Mammary microvascular endothelial cell (primary cell): Measurements from ENCODE around the gene SEMA6B. TPM values are rescaled to one million over a fixed set of nuclear protein-coding genes. Genes with fewer than 3 reads are reported as not detected.

Source experiments
- total RNA-seq: library from RNA; depleted of rRNA; stranded (reverse); fragments of >200 nt; gene quantifications from 2 replicates; pipeline ENCODE4 v1.2.3, GENCODE V29; 2015

SEMA6B gene
- total RNA-seq, result 176 and 187 TPM in 2 replicates

GRCh38 chr19:4559569-4559968, at the start of gene SEMA6B:
Gene SEMA6B (minus strand): TSS chr19:4559684. CDS start chr19:4558457, 1,227 bp downstream.

GRCh38 chr19:4539693-4540581, 19.5 kb downstream of the SEMA6B start, which contains the start of gene LRG1:
Gene LRG1 (minus strand): TSS chr19:4540036. CDS start chr19:4540013, 23 bp downstream.

DNA sequence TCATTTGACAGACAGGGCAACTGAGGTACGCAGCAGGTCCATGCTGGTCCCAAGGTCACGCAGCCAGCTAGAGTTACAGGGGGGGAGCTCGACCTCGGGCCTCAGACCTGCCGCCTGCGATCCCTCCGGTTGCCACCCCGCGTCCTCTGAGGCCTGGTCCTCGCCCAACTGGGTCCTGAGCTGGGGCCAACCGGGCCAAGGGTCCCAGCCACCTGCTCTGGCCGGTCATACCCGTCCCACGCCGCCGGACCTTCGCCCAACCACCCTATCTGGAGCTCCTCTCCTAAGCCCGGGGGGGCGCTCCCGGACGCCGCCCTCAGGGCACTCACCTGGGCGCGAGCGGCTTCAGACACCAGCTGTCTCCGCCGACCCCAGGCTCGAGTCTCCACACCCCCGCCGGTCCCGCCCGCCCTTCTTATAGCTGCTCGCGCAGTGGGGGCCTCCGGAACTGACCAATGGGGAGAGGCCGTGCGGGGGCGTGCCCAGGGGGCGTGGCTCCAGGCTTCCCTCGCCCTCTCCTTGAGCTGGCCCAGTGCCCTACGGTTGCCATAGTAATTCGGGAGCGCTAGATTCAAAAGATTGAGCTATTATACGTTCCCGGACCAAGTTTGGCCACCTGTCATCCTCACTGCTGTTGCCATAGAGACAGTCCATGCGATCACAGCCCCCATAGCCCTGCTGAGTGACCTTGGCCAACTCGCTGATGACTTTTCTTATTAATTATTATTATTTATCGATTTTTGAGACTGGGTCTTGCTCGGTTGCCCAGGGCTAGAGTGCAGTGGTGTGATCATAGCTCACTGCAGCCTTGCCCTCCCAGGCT, 24.4 kb downstream of the SEMA6B start, which contains the start of gene PLIN5:
Gene PLIN5, minus strand, starts transcription at position 389 of the 823 bp plus-strand sequence. CDS start 1,150 bp downstream, outside the sequence.

DNA sequence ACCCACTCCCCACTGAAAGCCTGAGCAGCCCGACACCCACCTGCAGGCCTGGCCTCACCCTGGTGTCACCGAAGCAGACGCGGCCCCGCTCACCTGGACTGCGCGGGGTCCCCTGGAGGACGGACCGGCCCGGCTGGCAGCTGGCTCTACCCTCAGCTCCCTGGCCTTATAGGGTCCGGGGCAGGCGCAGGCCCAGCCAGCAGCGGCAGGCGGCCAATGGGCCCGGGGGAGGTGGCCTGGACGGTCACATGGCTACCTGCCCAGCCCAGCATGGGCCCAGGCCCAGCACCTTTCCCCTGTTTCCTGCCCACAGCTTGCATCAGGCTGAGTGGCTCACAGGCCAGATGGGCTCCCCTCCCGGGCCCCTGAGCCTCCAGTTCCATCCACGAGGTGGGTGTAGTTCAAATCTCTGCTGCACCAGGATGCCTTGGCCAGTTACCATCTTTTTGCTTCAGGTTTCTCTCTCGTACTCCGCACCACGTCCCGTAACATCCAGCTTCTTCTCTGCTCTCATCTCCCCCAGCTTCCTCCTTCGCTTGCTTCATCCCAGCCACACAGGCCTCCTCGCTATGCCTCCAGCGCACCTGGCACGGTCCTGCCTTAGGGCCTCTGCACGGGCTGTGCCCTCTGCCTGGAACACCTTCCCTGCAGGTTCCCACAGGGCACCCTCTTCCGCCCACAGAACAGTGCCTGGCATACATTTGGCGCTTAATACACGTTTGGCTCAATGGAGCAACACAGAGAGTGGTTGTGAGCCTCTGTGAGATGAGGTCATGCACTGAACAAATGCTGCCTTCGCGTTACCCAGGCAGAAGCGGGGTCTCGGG, 40.9 kb downstream of the SEMA6B start, which contains the start of gene PLIN4:
Gene PLIN4, minus strand, starts transcription at position 142 of the 827 bp plus-strand sequence. CDS start 214 bp downstream, outside the sequence.

Other genes starting within 250 kb of the SEMA6B start
- gene STAP2, start 220.9 kb downstream of the SEMA6B start, total RNA-seq, result 27.2 and 30.9 TPM in 2 replicates
- gene MPND, start 216.1 kb downstream of the SEMA6B start, total RNA-seq, result 2.8 and 4.5 TPM in 2 replicates
- gene SH3GL1, start 159.1 kb downstream of the SEMA6B start, total RNA-seq, result 104 and 115 TPM in 2 replicates
- 20.3 and 22.4 TPM in 2 replicates for gene CHAF1A, start 157.0 kb downstream of the SEMA6B start, total RNA-seq
- gene UBXN6, start 101.9 kb downstream of the SEMA6B start, total RNA-seq, result 54.2 and 61.9 TPM in 2 replicates
- gene HDGFL2, start 87.4 kb downstream of the SEMA6B start, total RNA-seq, result 69.2 and 73.0 TPM in 2 replicates
- 0.07 and 0.20 TPM in 2 replicates for gene PLIN4, start 41.2 kb downstream of the SEMA6B start, total RNA-seq
- 0.07 TPM in 1 of 2 replicates, not detected in the other for gene PLIN5, start 24.5 kb downstream of the SEMA6B start, total RNA-seq
- 0.73 and 0.79 TPM in 2 replicates for gene LRG1, start 19.6 kb downstream of the SEMA6B start, total RNA-seq
- 16.3 and 16.8 TPM in 2 replicates for gene TNFAIP8L1, start 79.8 kb upstream of the SEMA6B start, total RNA-seq
- gene MYDGF, start 110.7 kb upstream of the SEMA6B start, total RNA-seq, result 188 and 208 TPM in 2 replicates
- 91.9 and 113 TPM in 2 replicates for gene DPP9, start 164.2 kb upstream of the SEMA6B start, total RNA-seq
- gene FEM1A, start 232.1 kb upstream of the SEMA6B start, total RNA-seq, result 14.1 and 14.5 TPM in 2 replicates